Stimulated activated CD8-positive, alpha-beta memory T cell treated with anti-CD3 and anti-CD28 coated beads, Interleukin-12 subunit alpha, Interleukin-12 subunit beta, amount 100 ng/mL, for 24 hours (primary cell): Measurements from ENCODE around the gene DIS3L2.
"Not testable (repeated sequence)": the region's sequence is repeated elsewhere in the genome, so short reads cannot be mapped to it uniquely, and the experiment has no call there.

ENCODE experiments used
- DNase-seq: peaks from one replicate; pipeline ENCODE4 v3.0.0-alpha.2; 2020; ENCODE audit errors: extremely low read depth

DIS3L2 gene

DNA sequence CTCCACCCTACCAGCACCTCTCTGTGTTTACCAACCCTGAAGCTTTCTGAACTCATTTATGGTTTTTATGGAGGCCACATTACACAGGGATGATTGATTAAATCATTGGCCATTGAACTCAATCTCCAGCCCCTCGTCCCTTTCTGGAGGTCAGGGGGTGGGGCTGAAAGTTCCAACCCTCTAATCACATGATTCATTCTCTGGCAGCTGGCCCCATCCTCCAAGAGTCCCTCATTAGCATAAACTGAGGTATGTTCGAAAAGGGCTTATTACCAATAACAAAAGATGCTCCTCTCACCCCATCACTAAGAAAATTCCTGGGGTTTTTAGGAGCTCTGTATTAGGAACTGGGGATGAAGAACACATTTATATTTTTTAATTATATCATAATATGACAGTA is 92.3 kb downstream of the DIS3L2 start:
- DNase-seq: no peak

DNA sequence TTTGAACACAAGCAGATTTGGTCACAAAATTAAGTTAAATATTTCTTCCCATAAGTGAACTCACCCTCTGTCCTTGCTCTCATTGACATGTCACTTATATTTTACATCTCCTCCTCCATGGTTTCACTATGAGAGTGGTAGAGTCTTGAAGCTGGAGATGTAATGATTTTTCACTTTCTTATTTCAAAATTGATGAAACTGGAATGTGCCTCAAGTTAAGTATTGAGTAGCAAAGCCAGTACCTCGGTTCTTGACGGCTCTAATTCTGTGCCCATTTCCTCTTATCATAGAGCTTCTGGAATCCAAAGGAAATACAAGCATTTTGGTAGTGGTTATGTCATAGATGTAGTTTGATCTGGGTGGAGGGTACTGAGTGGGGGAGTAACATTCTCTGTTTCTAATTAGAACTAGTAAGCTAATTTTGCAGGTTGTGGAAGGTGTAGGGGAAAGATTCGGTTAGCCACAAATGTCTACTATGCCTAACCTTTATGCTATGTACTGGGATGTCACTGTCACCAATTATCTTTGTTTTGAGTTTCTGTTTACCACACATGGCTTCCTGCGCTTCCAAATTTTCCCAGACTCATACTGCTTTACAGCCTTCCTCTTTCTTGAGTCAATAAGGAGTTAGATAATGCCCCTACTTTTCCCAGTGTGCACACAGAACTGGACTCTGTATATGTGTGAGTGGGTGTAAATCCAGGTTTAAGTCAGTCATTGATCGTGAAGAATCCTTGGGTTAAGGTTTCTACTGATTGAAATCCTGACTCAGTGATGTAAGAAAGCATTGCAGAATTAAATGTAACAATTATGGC is 96.8 kb downstream of the DIS3L2 start:
- no peak for DNase-seq

DNA sequence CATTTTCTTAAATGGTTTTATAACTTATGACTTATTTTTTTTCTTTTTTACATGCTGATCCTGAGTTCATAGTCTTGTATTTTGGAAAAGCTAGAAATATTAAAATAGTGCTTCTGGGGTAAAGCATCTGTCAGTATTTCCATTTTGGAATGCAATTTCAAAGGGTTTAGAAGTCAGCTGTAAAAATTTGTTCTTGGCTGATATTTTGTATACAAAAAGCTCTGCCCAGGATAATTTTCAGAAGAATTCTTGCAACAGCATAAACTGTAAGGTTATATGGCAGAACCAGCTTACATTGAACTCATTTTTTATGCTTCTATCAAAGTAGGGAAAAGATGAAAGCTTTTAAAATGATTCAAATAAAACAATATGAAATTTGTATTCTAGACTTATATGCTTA is 97.4 kb downstream of the DIS3L2 start:
- DNase-seq: no peak

DNA sequence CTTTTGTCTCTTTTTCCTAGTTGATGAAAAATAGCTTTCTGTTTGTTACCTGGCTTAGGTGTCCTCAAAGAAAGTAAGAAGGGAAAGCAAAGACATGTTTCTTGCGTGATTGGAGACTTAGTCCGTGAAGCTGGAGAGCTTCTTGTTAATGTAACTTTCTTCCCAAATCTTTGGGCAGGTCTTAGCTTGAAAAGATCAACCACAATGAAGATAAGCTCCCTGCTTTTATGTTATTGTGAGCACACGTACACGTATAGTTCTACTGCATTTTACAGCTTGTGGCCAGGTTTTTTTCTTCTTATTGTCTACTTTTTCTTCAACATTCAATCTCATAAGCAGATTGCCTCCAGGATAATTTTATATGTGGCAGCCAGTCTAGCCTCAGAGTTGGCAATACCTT is 99.8 kb downstream of the DIS3L2 start:
- no peak for DNase-seq

DNA sequence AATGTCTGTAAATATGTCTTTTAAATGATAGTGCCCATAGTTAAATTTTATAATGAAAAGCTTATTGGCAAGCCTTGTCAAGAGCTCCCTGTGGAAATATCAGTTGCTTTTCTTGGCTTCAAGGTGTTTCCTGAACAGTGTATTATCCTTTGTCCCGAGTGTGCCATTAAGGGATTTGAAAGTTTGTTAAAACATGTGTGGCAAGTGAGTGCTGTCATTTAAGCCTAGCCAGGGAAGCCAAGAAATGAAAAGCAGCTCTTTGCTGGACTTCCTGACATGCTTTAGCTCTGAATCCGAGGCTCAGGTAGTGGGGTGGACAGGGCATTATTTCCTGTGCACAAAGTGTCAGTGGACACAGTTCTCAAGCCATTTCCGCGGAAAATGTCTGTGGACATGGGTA is 111.5 kb downstream of the DIS3L2 start:
- no peak for DNase-seq

DNA sequence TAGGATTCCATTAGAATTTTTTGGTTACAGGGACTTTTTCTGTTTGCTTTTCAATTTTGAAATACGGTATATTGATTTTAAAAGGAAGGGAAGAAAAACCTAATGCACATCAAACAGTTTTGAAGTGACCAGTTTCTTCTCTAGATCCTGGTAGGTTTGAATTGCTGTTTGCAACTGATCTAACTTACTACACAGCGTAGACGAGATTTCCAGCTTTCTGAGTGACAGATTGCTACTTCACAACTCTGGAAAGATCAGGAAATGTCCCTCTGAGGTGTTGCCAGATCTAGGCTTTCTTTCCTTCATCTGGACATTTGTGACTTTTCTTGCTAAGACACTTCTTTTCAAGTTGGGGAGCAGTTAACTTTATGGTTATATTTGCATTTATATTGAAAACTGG is 112.2 kb downstream of the DIS3L2 start:
- DNase-seq: no peak

DNA sequence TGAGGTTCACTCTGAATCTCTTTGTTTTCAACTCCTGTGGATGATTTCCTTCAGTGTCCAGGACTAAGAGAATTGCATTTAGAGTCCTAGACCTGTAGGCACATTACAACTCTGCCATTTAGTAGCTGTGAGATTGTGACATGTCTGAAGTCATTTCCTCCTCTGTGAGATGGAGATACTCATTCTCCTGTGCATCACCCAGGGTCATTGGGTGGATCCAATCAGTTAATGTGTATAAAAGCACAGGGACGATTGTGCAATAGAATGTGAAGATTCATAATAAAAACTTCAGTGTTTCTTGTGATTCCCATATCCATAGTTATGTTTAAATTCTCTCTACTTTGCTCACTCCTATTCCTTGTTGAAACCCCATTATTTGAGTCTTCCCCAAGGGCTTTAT is 113.6 kb downstream of the DIS3L2 start:
- no peak for DNase-seq

DNA sequence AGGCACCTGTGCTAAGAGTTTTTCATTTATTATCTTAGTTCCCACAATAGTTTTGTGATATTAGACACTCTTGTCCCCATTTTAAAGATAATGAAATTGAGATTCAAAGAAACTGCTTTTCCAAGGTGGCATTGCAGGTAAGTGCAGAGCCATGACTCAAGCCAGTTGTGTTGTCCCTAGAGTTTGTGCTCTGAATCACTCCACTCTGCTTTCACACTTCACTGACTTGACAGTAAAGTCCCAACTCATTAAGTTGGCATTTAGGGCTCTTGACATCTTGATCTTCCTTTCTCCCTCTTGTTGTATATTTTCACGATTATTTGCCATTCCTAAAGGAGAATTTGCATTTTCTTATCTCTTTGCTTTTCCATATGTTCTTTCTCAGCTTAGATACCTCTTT is 114.3 kb downstream of the DIS3L2 start:
- DNase-seq: no peak

DNA sequence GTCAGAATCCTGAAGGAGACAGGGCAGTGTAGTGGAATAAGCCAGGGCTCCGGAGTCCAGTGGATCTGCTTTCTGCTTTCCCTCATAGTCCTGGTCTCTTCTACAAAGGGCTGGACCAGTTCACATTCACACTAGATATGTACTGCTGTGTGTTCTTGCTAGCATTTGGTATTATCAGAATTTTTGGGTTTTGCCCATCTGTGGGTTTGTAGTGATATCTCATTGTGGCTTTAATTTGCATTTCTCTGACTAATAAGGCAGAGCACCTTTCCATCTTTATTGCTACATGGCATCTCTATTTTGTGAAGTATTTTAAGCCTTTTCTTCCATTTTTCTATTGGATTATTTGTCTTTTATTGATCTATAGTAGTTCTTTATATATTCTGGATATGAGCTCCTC is 114.8 kb downstream of the DIS3L2 start:
- no peak for DNase-seq

DNA sequence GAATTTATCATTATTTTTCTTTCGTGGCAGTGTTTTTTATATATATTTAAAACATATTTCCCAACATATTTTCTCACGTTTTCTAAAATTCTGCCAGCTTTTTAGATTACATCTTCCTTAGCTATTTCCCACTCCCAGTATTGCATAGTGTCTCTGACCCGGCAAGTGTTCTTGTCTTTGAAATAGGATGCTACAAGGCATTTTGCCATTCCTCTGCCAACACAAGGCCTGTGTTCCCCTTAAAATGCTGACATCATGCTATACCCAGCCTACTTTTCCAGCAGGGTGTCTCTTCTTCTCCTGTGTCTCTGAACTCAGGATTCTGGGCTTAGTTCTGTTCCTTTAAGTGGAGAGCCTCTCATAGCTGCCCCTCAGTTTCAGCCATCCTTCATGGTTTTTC is 115.2 kb downstream of the DIS3L2 start:
- no peak for DNase-seq

DNA sequence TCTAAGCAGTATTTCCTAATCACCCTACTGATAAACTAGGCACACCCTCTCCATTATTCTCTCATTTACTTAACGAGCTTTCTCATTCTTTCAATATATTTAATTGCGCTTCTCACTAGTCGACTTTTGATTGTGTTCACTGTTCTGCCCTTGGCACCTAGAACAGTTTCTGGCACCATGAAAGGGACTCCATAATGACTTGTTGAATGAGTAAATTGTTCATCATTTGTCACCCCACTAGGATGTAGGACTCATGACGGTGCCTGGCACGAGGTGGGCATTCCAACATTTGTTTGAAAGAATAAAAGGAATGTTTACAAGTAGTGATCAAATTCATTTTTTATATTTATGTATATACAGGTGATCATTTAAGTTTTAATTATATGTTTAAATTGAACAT is 123.7 kb downstream of the DIS3L2 start:
- no peak for DNase-seq

DNA sequence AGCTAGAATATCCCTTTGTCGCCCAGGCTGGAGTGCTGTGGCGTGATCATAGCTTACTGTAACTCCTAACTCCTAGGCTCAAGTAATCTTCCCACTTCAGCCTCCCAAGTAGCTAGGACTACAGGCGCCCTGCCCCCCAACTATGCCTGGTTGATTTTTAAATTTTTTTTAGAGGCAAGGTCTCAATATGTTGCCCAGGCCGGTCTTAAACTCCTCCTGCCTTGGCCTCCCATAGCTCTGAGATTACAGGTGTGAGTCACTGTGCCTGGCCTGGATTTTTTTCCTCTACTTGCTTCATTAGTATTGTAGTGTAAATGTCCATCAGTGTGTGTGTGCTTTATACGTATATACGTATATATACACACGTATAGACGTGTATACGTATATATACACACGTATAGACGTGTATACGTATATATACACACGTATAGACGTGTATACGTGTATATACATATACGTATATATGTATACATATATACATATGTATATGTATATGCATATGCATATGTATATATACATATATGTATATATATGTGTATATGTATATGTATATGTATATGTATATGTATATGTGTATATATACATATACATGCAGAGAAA is 124.4 kb downstream of the DIS3L2 start:
- no peak for DNase-seq

DNA sequence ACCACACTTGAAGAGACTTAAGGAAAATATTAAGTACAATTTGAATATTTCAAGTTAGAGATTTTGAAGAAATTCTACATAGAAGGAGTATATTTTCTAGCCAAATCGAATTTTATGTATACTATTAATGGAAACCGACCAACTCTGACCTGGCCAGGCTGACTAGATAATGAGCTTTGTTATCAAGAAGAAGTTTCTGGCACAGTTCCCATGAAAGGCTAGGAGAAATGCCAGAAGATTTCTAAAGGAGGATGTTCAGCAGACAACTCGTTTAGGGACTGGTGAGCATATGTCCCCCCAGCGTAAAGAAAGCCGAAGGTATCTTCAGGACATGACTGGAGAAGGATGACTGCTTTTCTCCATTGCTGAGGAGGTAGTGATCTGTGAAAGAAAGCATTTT is 127.3 kb downstream of the DIS3L2 start:
- no peak for DNase-seq

DNA sequence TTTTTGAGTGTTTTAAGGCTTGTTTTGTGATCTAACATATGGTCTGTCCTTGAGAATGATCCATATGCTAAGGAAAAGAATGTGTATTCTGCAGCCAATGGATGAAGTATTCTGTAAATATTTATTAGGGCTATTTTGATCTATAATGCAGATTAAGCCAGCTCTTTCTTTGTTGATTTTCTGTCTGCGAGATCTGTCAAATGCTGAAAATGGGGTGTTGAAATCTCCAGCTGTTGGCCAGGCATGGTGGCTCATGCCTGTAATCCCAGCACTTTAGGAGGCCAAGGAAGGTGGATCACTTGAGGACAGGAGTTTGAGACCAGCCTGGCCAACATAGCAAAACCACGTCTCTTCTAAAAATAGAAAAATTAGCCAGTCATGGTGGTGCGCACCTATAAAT is 132.7 kb downstream of the DIS3L2 start:
- no peak for DNase-seq

DNA sequence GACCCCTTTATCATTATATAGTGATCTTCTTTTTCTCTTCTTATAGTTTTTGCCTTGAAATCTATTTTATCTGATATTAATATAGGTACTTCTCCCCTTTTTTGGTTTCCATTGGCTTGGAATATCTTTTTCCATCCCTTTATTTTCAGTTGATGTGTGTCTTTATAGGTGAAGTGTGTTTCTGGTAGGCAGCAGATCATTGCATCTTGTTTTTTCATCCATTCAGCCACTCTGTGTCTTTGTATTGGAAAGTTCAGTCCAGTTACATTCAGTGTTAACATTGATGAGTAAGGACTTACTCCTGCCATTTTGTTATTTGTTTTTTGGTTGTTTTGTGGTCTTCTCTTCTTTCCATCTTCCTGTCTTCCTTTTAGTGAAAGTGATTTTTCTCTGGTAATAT is 133.4 kb downstream of the DIS3L2 start:
- no peak for DNase-seq

DNA sequence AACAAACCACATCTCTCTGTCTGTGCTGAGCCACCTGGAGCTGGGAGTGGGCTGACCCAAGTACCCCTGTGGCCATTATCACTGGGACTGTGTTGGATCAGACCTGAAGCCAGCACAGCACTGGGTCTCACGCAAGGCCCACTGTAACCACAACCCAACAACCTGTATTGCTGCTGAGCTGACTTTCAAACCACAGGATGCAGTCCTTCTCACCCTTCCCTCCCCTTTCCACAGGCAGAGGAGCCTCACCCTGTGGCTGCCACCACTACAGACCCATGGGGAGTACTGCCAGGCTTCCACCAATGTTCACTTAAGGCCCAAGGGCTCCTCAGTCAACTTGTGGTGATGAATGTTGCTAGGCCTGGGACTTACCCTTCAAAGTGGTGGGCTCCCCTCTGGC is 135.7 kb downstream of the DIS3L2 start:
- DNase-seq: no peak

DNA sequence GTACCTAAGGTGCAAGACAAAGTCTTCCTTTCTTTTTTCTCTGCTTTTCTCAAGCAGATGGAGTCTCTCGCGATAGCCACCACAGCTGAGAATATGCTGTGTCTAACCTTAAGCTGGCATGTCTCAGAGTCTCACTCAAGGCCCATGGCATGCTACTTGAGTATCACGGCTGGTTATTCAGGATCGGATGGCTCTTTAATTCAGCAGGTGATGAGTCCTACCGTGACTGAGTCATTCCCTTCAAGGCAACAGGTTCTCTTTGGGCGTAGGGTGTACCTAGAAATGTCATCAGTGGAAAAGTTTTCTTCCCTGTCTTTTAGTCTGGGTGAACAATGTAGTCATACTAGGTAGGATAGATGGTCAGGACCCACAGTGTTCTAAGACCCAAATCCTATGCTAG is 136.2 kb downstream of the DIS3L2 start:
- no peak for DNase-seq

DNA sequence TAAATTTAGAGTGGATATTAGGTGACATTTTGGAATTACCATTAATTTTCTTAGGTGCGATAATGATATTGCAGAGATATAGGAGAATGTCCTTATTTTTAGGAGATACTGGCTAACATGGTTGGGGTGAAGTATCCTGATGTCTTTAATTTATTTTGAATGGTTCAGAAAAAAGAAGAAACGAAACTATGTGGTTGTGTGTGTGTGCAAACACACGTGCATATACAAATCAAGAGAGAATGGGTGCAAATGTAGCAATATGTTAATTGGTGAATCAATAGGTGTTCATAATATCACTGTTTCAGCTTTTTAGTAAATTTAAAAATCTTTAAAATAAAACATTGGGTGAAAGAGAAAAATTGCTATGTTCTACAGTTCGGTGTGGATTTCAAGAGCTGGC is 140.9 kb downstream of the DIS3L2 start:
- DNase-seq: no peak

DNA sequence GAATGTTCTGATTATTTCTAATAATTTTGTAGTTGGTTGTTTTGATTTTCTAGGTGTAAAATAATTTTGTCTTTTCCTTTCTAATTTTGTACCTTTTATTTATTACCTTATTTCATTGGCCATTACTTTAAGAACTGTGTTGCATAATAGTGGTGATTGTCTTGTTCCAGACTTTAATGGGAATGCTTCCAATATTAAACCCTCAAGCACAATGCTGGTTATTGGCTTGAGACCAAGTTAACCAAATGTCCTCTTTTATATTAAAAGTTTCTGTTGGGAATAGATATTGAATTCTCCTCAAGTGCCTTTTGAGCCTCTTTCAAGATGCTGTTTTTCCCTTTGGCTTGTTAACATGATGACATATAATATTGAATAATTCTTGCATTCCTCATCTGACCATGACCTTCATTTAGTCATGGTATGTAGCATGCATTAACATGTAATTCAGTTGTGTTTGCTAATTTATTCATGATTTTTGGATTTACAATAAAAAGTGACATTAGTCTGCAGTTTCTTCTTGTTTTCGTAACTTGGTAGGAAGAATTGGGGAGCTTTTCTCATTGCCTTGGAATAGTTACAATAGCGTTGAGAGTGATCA is 141.7 kb downstream of the DIS3L2 start:
- no peak for DNase-seq

DNA sequence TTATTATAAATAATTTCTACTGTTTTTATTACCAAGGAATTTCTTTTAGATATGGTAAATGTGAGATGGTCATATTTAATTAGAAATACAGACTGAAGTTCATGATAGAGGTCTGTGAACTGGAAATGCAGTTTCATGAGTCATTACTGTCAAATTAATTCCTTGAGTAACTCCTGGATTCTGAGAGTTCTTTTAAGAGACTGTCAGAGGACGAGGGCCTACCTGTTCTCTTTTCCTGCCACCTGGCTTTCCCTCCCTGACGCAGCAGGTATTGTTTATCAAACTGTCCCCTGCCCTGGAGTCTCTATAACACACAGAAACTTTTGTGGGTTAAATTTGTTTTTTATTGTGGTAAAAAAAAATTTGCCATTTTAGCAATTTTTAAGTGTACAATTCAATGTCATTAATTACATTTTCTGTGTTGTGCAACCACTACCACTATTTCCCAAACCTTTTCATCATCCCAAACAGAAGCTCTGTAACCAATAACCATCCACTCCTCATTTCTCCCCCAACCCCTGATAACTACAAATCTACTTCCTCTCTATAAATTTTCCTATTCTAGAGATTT is 142.6 kb downstream of the DIS3L2 start:
- no peak for DNase-seq

DNA sequence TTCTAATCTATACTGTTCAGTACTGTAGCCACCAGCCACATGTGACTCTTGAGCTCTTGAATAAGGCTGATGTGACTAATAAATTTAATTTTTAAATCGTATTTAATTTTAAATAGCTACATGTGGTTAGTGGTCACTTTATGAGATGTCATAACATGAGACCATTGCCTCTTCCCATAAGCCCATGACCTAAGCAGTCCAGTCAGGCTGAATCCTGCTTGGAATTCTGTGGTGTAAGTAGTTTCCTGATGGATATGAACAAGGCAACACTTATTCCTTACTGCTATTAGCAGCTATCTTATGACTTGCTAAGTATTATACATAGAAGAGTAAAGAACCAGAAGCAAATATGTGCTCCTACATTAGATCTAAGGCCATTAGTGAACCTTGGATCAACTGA is 150.0 kb downstream of the DIS3L2 start:
- no peak for DNase-seq

DNA sequence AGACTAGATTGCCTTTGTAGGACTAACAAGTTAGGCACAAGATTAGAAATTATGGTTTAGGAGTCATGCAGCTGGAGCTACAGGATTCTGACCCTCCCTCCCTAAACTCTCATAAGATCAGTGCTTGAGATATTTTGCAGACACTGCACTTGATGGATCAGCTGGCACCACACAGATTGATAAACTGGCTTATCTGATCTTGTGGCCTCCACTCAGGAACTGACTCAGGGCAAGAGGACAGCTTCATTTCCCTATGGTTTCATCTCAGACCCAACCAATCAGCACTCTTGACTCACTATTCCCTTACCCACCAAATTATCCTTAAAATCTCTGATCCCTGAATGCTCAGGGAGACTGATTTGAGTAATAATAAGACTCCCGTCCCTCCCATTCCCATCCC is 152.3 kb downstream of the DIS3L2 start:
- no peak for DNase-seq

DNA sequence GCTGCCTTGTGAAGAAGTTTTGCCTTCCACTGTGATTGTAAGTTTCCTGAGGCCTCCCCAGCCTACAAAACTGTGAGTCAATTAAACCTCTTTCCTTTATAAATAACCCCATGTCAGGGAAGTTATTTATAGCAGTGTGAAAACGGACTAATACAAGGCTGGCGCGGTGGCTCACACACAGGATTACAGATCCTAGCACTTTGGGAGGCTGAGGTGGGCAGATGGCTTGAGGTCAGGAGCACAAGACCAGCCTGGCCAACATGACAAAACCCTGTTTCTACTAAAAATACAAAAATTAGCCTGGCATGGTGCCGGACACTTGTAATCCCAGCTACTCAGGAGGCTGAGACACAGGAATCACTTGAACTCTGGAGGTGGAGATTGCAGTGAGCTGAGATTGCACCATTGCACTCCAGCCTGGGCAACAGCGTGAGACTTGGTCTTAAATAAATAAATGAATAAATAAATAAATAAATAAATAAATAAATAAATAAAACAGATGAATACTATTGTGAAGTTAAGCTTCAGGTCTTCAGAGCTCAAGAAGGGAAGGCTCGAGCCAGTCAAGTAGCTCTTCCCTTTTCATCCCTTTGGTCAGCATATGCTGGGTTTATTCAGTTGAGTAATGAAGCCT is 154.3 kb downstream of the DIS3L2 start:
- DNase-seq: not testable (repeated sequence)
